GM13976 (cell line): ENCODE data around the gene ZNF76.
A peak's percentile ranks its signal among the peaks of the same experiment; 100 is the strongest.
"Not testable (repeated sequence)": the region's sequence is repeated elsewhere in the genome, so short reads cannot be mapped to it uniquely, and the experiment has no call there.

Source experiments
- DNase-seq: peaks from one replicate; pipeline ENCODE4 v3.0.0; 2012; ENCODE audit warnings: low spot score
- CTCF ChIP-seq: IDR thresholded peaks from 2 replicates; pipeline ENCODE4 v1.5.1; 2012; ENCODE audit warnings: borderline replicate concordance, mild to moderate bottlenecking; ENCODE audit not compliant: insufficient read depth; ENCODE audit errors: extremely low read depth, missing control alignments, control extremely low read depth
- in situ Hi-C: fragments of 300-500 bp; cut with MboI; formaldehyde crosslinking; loops from one replicate; pipeline ENCODE4 v1.12.0; 2022; ENCODE audit warnings: low sequenced_read_pairs, mixed read lengths, inconsistent platforms; ENCODE audit not compliant: unreplicated experiment

ZNF76 gene

DNA sequence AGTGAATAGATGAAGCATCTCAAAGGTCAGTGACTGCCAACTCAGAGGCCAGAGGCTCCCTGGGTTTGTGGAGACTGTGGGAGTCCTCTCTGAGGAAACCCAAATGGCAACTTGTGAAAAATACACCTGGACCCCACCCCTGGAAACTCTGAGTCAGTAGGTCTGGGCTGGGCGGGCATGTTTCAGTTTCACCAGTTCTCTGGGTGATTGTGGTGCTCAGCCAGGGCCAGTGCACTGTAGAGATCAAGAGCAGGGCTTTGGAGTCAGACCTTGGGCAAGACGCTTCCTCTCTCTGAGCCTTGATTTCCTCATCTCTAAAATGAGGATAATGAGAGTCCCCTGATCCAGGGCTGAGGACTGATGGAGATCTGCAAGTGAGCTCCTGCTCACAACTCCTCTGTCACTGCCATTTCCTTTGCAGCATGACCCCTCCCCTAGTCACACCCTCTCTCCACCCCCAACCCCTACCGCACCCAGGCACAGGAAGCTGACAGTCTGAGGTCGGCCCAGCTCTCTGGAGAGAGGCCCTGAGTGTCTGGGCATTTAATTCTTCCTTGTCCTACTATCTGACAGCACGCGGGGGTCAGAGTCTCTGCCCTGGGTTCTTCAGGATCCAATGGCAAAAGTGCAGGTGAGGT is 43.2 kb downstream of the ZNF76 start:
- DNase-seq = peak; percentile 84
- in situ Hi-C loops = no loop called here
- TF ChIP-seq CTCF = no peak

GRCh38 chr6:35304299-35304698 is 44.8 kb downstream of the ZNF76 start:
- no peak for DNase-seq
- in situ Hi-C loops = no loop called here
- no peak for TF ChIP-seq CTCF

DNA sequence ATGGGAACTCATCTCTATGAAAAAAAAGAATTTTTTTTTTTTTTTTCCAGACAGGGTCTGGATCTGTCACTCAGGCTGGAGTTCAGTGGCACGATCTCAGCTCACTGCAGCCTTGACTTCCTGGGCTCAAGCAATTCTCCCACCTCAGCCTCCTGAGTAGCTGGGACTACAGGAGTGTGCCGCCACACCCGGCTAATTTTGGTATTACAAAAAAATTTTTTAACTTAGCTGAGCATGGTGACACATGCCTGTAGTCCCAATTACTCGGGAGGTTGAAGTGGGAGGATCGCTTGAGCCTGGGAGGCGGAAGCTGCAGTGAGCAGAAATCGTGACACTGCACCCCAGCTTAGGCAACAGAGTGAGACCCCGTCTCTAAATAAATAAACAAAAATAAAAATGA is 45.6 kb downstream of the ZNF76 start:
- in situ Hi-C loops = no loop called here
- no peak for TF ChIP-seq CTCF

GRCh38 chr6:35307138-35307537 is 47.6 kb downstream of the ZNF76 start:
- in situ Hi-C loops, DNase-seq: not testable (repeated sequence)

More for the DNA sequence above, 45.6 kb downstream of the ZNF76 start:
- no peak for DNase-seq

- DNase-seq, in situ Hi-C loops: not testable (repeated sequence)
Measured at GRCh38 chr6:35308543-35308942, 49.0 kb downstream of the ZNF76 start.

GRCh38 chr6:35309611-35310264 is 50.2 kb downstream of the ZNF76 start:
- no peak for DNase-seq
- in situ Hi-C loops = no loop called here
- no peak for TF ChIP-seq CTCF

- DNase-seq = no peak
- TF ChIP-seq CTCF = no peak
- in situ Hi-C loops = no loop called here
Measured at GRCh38 chr6:35310265-35310831, 50.8 kb downstream of the ZNF76 start.
